KMS-11 (cell line): ENCODE measurements around the gene LRRC74A.

Experiments used
- H2AFZ ChIP-seq: fragments of 200-600 bp; sonication (generic); 2 replicates; pipeline ENCODE4 v1.6.1; 2016; ENCODE audit warnings: antibody characterized with exemption, mixed run types, low read depth
- H3K27ac ChIP-seq: fragments of 200-600 bp; sonication (generic); 2 replicates; pipeline ENCODE4 v1.6.1; 2016; ENCODE audit warnings: mild to moderate bottlenecking, mixed run types
- H3K27me3 ChIP-seq: fragments of 200-600 bp; sonication (generic); 2 replicates; pipeline ENCODE4 v1.6.1; 2017; ENCODE audit warnings: mild to moderate bottlenecking, low read depth, mixed run types, moderate library complexity; ENCODE audit not compliant: insufficient read depth
- H3K36me3 ChIP-seq: fragments of 200-600 bp; sonication (generic); 2 replicates; pipeline ENCODE4 v1.6.1; 2017; ENCODE audit warnings: mild to moderate bottlenecking, mixed run types; ENCODE audit not compliant: insufficient read depth
- H3K4me1 ChIP-seq: fragments of 200-600 bp; sonication (generic); 2 replicates; pipeline ENCODE4 v1.6.1; 2016; ENCODE audit warnings: mild to moderate bottlenecking, low read depth, mixed run types; ENCODE audit not compliant: poor library complexity, severe bottlenecking
- H3K4me2 ChIP-seq: fragments of 200-600 bp; sonication (generic); 2 replicates; pipeline ENCODE4 v1.7.0; 2016; ENCODE audit warnings: mild to moderate bottlenecking, mixed run types
- H3K4me3 ChIP-seq: fragments of 200-600 bp; sonication (generic); IDR thresholded peaks from 2 replicates; pipeline ENCODE4 v1.6.1; 2017; ENCODE audit warnings: low read depth, low read length, mixed read lengths; ENCODE audit not compliant: insufficient read depth
- H3K79me2 ChIP-seq: fragments of 200-600 bp; sonication (generic); 2 replicates; pipeline ENCODE4 v1.6.1; 2016; ENCODE audit warnings: low read depth, mixed run types; ENCODE audit not compliant: insufficient read depth
- H3K9ac ChIP-seq: fragments of 200-600 bp; sonication (generic); 2 replicates; pipeline ENCODE4 v1.6.1; 2016; ENCODE audit warnings: mild to moderate bottlenecking, mixed run types
- H4K20me1 ChIP-seq: fragments of 200-600 bp; sonication (generic); 2 replicates; pipeline ENCODE4 v1.6.1; 2016; ENCODE audit warnings: mild to moderate bottlenecking, mixed run types; ENCODE audit not compliant: insufficient read depth
- CTCF ChIP-seq: fragments of 200-600 bp; sonication (generic); conservative IDR thresholded peaks from 2 replicates; pipeline ENCODE4 v1.6.1; 2017; ENCODE audit warnings: low read depth, mild to moderate bottlenecking, antibody characterized with exemption, low read length, moderate library complexity, mixed read lengths

The LRRC74A gene

GRCh38 chr14:76781648-76782051 lies 44.6 kb upstream of the LRRC74A start:
- Histone ChIP-seq H4K20me1 (no peaks in the 10 kb centered on the region), H3K4me3 (no peak overlapping the region), H3K79me2 (no peaks in the 10 kb centered on the region), H3K27ac (no peak overlapping the region), H2AFZ (no peak overlapping the region), H3K27me3 (no peaks in the 10 kb centered on the region), H3K4me2 (no peak overlapping the region), H3K9ac (no peak overlapping the region), H3K36me3 (no peaks in the 10 kb centered on the region), H3K4me1 (no peaks in the 10 kb centered on the region)
- no peak for TF ChIP-seq CTCF

GRCh38 chr14:76782115-76782884 lies 43.9 kb upstream of the LRRC74A start:
- no peaks in the 10 kb centered on the region for H3K36me3 ChIP-seq
- no peaks in the 10 kb centered on the region for H3K27me3 ChIP-seq
- no peaks in the 10 kb centered on the region for H3K79me2 ChIP-seq
- H3K9ac ChIP-seq, result no peak overlapping the region
- H3K4me1 ChIP-seq, result no peaks in the 10 kb centered on the region
- no peaks in the 10 kb centered on the region for H4K20me1 ChIP-seq
- H3K4me3 ChIP-seq, result no peak overlapping the region
- no peak overlapping the region for H3K4me2 ChIP-seq
- H2AFZ ChIP-seq, result no peak overlapping the region
- TF ChIP-seq CTCF, result no peak
- H3K27ac ChIP-seq, result no peak overlapping the region

GRCh38 chr14:76782885-76783566 lies 43.2 kb upstream of the LRRC74A start:
- H3K27ac ChIP-seq, result no peak overlapping the region
- no peak for TF ChIP-seq CTCF
- H2AFZ ChIP-seq, result no peak overlapping the region
- no peaks in the 10 kb centered on the region for H4K20me1 ChIP-seq
- no peaks in the 10 kb centered on the region for H3K79me2 ChIP-seq
- no peak overlapping the region for H3K9ac ChIP-seq
- no peak overlapping the region for H3K4me3 ChIP-seq
- H3K4me2 ChIP-seq, result no peak overlapping the region
- H3K27me3 ChIP-seq, result no peaks in the 10 kb centered on the region
- H3K4me1 ChIP-seq, result no peaks in the 10 kb centered on the region
- H3K36me3 ChIP-seq, result no peaks in the 10 kb centered on the region

- no peak for TF ChIP-seq CTCF
- H3K4me3 ChIP-seq, result no peak overlapping the region
- no peak overlapping the region for H3K9ac ChIP-seq
- no peak overlapping the region for H3K27ac ChIP-seq
- no peaks in the 10 kb centered on the region for H3K4me1 ChIP-seq
- H3K79me2 ChIP-seq, result no peaks in the 10 kb centered on the region
- H3K4me2 ChIP-seq, result no peak overlapping the region
- H3K27me3 ChIP-seq, result no peaks in the 10 kb centered on the region
- no peak overlapping the region for H2AFZ ChIP-seq
- no peaks in the 10 kb centered on the region for H4K20me1 ChIP-seq
- no peaks in the 10 kb centered on the region for H3K36me3 ChIP-seq
Measured at GRCh38 chr14:76784266-76784874, 41.8 kb upstream of the LRRC74A start.
